Activated CD8-positive, alpha-beta memory T cell treated with anti-CD3 and anti-CD28 coated beads, Interleukin-2, amount 50 U/mL, for 24 hours (primary cell): ENCODE results near the gene GABBR2.
"Not testable (repeated sequence)": the region's sequence is repeated elsewhere in the genome, so short reads cannot be mapped to it uniquely, and the experiment has no call there.

Source experiments
- DNase-seq: peaks from one replicate; pipeline ENCODE4 v3.0.0-alpha.2; 2020; ENCODE audit errors: extremely low read depth

Gene GABBR2

DNA sequence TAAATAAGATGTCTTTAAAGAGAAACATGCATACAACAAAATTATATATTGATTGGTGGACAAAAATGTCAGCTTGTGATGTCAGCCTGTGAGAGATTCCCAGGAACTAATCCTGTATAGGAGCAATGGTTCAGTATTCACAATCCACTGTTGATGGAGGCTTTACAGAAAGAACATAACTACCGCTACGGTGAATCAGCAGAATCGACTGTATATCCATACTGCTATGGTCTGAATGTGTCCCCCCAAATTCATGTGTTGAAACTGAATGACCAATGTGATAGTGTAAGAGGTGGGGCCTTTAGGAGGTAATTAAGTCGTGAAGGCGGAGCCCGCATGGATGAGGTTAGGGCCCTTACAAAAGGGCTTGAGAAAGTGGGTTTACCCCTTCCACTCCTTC, 412.9 kb downstream of the GABBR2 start:
- DNase-seq = no peak

DNA sequence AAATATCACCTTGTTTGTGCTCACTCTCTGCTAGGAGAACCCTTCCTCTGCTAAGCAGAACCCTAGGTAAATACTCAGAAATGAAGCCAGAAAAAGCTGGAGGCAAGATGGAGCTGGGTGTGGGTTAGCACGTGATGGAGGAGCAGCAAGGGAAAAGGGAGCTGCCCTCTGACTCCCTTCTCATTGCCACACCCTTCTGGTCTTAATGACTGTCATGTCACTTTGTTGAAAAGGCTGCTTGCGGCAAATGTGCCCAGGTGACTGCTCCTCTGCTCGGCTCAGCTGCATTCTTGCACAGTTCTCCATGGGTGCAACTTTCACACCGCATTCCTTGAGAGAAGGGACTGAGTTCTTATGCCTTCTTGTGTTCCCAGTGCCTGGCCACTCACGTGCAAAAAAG, 416.9 kb downstream of the GABBR2 start:
- no peak for DNase-seq

DNA sequence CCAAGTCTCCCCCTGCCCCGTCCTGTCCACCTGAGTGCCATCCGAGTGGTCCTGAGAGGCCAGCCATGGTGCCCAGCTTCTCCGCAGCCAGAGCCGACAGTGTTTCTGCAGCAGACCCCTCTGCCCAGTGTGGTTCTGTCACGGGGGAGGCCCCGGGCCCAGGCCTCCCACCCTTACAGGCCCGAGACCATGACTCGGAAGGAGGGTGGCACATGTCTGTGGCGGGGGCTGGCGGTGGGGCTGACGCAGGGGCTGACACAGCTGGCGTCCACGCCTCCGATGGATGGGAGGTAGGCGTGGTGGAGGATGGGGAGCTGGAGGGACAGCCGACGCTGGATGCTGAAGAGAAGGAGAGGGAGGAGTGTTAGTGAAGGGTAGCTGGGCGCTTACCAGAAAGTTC, 418.3 kb downstream of the GABBR2 start:
- DNase-seq = no peak

DNA sequence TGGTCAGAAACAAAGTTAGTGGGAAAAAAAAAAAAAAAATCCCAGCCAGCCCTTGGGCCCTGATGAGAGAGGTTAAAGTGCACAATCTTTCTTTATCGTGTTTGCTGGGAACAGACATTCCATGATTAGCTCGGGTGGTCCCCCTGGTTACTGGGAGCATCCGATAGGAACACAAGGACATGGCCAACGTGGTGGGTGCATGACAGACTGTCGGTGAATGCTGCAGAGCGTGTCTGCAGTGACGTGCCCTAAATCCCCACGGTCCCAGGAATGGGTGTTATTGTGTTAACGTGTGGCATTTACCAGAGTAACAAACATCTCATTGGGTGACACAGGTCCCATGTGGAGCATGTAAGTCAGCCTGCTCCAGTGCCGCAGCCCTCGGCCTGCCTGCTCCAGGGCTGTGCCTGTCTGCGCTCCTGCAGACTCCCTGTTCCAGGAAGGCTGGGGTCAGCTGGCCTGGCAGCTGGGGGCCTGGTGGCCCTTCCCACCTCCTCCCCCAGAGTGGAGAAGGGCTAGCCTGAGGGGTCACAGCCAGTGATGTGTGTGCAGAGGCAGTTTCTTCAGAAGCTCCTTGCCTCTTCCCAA, 419.0 kb downstream of the GABBR2 start:
- no peak for DNase-seq

DNA sequence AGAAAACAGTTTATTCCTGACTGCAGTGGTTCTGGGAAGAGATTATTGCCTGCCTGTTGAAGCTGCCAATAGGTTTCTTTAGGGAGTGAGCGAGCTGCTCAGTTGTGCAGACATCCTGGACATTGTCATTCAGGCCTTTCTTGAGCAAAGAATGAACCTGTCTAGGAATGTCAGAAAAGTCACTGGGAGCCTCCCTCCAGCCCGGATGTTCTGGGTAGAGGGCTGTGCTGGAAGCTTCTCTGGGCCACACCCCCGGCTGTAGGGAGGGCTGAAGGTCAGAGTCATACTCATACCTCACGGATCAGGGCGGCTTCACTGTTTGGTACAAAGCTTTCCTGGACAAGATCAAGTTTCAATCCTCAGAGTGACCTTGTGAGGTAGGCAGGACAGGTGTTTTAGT, 419.9 kb downstream of the GABBR2 start:
- DNase-seq = no peak

DNA sequence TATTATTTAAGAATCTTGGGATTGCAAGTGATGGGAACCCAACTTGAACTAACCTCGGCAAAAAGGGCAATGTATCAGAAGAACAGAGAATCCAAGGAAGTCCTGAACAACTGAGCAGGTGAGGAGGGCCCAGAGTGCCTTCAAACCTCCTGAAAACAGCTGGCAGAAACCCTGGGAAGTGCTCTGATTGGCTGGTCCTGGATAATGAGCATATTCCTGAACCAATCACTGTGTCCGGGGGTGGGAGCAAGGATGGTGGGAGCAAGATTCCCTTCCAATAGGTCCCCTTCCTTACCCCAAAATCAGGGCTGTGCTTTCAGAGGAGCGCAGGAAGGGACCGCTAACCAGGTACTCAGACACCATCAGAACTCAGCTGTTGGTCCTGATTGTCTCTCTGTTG, 421.4 kb downstream of the GABBR2 start:
- DNase-seq = no peak

DNA sequence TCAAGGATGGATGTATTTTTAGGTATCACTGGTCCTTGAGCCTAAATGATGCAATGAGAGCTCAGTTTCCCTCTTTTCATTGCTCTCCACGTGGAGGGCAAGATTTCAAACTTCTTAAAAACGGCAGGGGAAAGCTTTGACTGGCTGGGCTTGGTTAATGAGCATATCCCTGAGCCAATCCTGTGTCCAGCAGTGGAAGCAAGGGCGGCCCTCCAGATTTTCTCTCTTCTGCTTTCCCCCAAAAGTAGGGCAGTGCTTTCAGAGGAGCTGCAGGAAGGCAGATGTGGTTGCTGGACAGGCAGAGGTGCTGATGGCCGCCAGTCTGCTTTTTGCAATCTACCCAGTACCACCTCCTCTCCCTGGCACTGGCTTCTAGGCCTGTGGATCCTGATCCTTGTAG, 423.3 kb downstream of the GABBR2 start:
- DNase-seq = no peak

DNA sequence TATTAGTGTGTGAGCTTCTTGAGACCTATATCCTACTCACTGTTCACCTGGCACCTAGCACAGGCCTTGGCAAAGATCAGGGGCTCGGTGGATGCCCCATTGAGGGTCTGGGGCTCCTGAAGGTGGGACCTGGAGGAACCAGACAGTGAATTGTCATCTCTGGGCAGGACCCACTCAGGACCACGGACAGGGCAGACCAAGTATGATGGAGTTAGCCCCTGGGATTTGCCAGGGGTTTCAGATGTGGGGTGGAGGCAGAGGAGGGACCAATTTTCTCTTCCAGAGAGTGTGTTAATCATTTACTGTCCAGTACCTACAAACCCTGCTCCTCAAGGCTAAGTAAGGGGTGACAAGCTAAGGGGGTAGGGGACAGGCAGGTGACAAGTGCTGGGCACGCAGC, 424.0 kb downstream of the GABBR2 start:
- no peak for DNase-seq

DNA sequence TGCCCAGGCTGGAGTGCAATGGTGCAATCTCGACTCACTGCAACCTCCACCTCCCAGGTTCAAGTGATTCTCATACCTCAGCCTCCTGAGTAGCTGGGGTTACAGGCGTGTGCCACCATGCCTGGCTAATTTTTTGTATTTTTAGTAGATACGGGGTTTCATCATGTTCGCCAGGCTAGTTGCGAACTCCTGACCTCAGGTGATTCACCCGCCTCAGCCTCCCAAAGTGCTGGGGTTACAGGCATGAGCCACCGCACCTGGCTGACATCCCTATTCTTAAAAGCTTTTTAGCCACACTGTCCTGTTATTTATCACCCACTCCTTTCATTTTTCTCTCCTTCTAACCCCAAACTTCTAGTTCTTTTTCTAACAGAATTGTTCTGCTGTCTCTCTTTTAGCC, 425.6 kb downstream of the GABBR2 start:
- not testable (repeated sequence) for DNase-seq

DNA sequence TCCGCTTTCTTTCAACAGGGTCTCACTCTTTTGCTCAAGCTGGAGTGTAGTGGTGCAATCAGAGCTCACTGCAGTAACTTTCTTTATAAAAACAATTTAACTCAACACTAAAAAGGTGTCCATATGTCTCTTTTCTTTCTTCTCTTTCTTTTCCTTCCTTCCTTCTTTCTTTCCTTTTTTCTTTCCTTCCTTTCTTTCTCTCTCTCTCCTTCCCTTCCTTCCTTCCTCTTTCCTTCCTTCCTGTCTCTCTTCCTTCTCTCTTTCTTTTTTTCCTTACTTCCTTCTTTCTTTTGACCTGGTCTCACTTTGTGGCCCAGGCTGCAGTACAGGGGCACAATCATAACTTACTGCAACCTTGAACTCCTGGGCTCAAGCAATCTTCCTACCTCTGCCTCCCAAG, 427.5 kb downstream of the GABBR2 start:
- no peak for DNase-seq

DNA sequence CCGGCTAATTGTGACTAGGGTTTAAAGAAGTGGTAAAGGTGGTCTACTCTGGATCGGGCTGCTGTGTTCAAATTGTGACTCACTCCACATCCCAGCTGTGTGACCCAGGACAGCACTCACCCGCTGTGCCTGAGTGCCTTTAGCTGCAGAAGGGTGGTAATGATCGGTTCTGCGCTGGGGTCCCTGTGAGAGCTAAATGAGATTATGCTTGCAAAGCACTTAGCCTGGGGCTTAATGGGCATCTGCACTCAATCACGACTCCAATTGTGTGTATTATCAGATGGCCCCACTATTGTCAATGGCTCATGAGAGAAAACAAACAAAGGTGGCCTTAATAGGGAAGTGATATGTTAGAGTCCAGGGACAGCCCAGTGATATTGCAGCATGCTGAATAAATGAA, 428.2 kb downstream of the GABBR2 start:
- no peak for DNase-seq

DNA sequence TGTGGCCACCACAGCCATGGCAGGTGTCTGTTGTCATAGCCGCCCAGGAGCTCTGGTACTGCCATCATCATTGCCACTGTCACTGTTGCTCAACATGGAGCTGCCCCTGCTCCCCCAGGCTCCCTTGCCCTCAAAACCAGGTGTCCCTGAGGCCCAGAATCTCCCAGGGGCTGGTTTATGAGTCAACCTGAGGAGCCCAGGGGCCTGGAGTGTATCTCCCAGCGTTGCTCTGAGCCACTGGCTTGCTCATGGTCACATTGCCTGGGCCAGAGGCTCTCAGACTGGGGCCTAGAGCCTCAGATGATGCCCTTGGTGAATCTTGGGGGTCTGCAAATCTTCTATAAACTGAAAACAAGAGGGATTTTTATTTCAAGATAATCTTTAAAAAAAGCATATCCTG, 428.6 kb downstream of the GABBR2 start:
- no peak for DNase-seq

DNA sequence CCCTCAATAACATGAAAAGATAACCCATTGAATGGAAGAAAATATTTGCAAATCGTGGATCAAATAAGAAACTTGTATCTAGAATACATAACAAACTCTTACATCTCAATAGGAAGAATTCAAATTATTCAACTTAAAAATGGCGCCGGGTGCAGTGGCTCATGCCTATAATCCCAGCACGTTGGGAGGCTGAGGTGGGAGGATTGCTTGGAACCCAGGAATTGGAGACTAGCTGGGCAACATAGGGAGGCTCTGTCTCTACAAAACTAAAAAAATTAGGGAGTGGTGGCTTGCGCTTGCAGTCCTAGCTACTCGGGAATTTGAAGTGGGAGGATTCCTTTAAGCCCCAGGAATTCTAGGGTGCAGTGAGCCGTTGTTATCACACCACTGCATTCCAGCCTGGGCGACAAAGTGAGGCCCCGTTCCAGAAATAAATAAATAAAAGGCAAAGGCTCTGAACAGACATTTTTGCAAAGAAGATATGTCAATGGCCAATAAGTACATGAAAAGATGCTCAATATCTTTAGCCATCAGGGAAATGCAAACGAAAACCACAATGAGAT, 431.7 kb downstream of the GABBR2 start:
- no peak for DNase-seq

DNA sequence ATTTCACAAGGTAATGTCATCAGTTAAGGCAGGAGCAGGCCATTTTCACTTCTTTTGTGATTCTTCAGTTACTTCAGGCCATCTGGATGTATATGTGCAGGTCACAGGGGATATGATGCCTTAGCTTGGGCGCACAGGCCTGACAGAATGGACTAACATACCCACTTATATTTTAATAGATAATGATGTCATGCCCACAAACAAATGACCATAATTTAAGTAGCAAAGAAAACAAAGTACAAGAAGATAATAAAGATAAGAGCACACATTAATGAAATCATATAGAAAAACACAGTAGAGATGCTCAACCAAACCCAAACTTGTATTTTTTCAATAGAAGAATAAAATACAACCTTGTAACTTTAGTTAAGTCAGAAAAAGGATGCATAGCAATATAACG, 433.6 kb downstream of the GABBR2 start:
- DNase-seq = no peak

DNA sequence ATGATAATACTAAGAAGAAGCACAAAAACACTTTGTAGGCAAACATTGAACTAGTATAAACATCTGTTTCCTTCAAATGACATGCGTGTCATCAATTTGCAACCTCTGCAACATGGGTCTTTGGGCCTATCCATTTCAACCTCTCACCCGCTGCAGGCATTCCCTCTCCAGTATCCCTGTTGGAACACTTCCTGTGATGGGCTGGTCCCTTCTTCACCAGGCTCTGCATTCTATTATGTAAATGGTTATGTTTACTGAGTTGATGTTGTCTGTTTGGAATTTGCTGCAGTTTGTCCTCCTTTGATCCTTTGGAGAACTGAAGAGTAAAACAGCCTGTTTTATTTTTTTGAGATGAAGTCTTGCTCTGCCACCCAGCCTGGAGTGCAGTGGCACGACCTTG, 436.7 kb downstream of the GABBR2 start:
- no peak for DNase-seq

DNA sequence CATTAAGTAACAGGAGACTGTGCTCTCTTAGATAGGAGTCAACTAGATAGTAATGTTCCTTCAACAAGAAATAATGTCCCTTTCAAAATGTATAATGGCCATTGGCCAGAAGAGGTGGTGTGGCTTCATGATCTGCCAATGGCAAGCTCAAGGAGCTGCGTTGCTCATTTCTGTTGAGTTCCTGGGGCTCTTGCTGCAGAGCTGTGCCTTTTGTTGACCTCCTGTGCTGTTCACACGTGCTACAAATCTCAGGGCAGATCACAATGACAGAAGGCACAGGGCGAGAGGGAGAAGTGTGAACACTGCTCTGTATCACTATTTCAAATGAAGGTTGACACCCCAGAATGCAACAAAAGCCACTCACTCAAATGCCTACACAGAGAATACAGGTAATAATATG, 437.3 kb downstream of the GABBR2 start:
- DNase-seq = no peak

DNA sequence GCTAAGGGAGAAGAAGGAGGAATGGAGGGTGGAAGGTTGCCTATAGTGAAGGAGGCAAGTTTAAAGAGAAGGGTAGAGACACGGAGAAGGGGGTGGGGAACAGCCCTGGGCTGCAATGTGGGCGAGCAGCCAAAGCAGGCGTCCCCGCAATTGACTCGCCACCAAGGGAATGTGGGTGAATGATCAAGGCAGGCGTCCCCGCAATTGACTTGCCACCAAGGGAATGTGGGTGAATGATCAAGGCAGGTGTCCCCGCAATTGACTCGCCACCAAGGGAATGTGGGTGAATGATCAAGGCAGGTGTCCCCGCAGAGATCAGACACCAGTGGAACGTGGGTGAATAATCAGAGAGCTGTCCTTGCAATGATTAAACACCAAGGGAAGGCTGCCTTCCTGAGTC, 438.5 kb downstream of the GABBR2 start:
- DNase-seq = not testable (repeated sequence)

DNA sequence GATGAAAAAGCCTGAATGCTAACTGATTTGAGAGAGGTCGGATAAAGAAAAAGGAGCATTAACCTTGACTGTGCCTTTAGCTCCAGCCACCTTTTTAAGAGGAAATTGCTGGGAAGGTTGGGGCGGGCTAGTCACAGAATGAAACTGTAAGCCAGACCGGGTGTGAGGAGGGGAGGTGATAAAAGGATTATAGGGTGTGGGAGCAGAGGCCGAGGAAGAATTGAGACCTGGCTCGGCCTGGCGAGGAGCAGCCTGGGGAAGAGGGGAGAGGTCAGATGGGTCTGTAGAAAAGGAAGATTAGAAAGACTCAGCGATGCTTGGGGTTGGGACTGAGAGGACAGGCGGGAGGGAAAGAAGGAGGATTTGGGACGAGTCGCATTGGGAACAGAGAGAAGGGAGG, 439.1 kb downstream of the GABBR2 start:
- not testable (repeated sequence) for DNase-seq

DNA sequence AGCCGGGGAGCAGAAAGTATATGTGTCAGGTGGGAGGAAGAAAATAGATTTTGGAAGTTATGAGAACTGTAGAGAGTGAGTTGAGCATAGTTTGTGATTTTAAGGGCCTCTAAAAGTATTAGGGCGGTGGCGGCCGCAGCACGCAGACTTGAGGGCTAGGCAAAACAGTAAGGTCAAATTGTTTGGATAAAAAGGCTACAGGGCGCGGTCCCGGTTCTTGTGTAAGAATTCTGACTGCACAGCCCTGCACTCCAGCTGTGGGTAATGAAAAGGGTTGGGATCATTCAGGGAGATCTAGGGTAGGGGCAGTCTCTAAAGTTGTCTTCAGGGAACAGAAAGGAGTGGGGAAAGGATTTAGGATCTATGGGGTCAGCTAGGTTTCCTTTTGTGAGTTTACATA, 441.2 kb downstream of the GABBR2 start:
- DNase-seq = not testable (repeated sequence)

DNA sequence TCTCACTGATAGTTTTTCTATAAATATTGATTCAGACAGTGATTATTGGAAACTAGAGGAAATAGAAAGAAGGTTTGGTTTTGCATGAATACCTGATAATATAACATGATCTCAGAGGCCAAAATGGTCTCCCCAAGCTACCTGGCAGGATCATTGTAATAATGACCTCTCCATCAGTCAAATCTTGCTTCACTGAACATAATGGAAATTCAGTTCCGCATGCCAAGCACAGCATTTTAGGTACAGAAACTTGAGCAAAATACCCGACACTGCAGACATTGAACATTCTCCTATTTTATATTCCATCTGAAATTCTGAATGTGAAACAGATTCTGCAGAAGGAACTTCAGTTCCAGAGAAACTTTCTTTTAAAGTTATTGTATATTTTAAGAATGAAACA, 444.2 kb downstream of the GABBR2 start:
- DNase-seq = no peak

DNA sequence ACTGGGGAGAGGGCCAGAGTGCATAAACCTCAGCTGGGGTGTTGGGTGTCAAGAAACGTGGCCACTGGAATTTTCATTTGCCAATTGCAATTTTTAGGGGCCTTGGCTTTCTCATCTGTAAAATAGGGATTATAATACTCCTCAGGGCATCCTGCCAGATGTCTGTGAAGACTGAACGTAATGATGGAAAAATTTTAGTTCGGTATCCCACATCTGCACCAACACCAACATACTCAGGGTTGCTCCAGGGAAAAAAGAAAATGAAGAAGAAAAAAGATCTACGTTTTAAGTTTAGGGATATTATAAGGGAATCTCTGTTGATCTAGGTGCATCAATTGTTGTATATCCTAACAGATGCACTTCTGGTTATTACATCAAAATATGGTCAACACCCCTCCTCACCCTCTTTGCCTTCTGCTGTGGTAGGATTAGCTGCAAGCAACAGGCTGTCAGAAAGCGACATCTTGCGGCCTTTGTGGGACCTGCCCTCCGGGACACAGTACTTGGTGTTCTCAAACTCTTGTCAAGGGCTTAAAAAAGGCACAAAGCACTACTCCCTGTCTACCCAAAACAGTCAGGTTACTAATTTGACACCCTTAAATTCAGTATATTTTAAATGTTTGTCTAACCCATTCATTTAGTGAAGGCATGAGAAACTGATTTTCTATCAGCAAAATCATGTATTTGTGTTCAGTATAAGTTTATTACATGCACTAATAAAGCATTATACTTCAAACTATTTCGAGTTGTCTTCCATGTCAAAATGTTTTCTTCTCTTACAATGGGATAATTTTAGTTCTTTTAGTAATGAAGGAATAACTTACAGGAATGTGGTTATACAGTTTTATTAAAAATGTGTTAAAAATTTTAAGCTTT, 445.0 kb downstream of the GABBR2 start:
- peak; percentile 56 for DNase-seq

DNA sequence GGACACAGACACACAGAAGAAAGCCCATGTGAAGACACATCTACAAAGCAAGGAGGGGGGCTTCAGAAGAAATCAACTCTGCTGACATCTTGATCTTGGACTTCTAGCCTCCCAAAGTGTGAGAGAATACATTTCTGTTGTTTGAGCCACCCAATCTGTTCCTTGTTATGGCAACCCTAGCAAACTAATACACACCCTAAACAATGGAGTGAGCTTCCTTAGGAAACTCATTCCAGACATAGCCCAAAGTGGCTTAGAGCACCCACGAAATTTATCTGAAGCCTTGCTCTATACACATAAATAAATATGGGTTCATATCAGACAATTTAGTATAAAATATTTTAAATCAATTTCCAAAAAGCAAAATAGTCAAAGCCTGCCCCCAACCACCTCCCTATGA, 445.7 kb downstream of the GABBR2 start:
- DNase-seq = no peak

DNA sequence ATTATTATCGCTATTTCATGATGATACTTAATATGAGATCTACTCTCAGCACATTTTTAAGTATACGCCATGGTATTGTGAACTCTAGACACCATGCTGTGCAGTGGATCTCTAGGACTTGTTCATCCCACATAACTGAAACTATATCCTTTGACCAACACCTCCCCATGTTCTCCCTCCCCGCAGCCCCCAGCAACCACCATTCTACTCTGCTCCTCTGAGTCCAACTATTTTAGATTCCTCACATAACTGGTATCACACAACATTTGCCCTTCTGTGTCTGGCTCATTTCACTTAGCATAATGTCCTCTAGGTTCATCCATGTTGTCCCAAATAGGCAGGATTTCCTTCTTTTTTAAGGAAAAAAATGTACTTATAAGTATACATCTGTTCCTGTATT, 446.7 kb downstream of the GABBR2 start:
- no peak for DNase-seq
